ENCODE results near the gene PDSS2. TPM values are rescaled to one million over a fixed set of nuclear protein-coding genes. Genes with fewer than 3 reads are reported as not detected.

Gene PDSS2
- total and polyA plus RNA-seq, 2 of the 4 experiments (the other 2 are of a cell fraction) = 8.6 to 9.2 TPM

DNA sequence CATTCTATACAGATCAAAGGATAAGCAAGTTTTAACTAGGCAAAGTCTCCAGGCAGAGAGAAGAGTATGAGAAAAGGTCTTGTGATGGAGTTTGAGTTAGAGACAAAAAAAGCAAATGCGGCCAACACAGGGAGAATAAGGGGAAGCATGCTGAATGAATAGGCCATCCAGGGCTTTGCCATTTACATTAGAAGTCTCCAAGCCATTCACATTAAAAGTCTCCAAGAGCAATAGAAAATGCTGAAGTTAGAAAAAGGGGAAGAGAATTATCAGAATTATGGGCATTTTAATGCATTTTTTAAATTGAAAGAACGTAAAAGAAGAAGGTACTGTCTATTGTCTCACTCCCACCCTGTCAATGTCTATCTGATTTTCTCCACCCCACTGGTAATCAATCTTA, 49.4 kb downstream of the PDSS2 start:
- ATAC-seq (ENCODE audit: low read depth) = no peak
- no peak overlapping the region for H3K4me2 ChIP-seq (ENCODE audit: low read depth, low read length)
- ChIA-PET CTCF (interaction anchor here (0.7 kb wide), 1 partner anchor 1211 kb away, joined by 3 read pairs; no protein-coding TSS in a partner anchor), POLR2A (ENCODE audit: unreplicated experiment) (interaction anchor here (1.0 kb wide), 1 partner anchor 49 kb away, joined by 3 read pairs; the partner anchor contains the start of gene PDSS2)
- no CpG with 5 or more reads among the region's 2 CpGs for WGBS, 2 experiments (ENCODE audit: extremely low coverage in 2 of 2, insufficient read length in 1 of 2)
- BruUV-seq (replicated peaks) = no TSS peak
- no peak overlapping the region for H2BK20ac ChIP-seq (ENCODE audit: low read depth, low read length)
- H3K4me3 ChIP-seq (ENCODE audit: insufficient read depth, low read depth, low read length) = no peak overlapping the region
- in situ Hi-C loops (cut with MboI; ENCODE audit: low sequenced_read_pairs) = no loop called here
- H2BK5ac ChIP-seq (ENCODE audit: low read depth, low read length, poor library complexity, severe bottlenecking) = no peak overlapping the region
- no peaks in the 10 kb centered on the region for H3K9me1 ChIP-seq (ENCODE audit: insufficient read depth, low read length)
- H3K27me3 ChIP-seq (ENCODE audit: control insufficient read depth, insufficient read depth, low read length) = no peaks in the 10 kb centered on the region
- H3K36me3 ChIP-seq (ENCODE audit: control insufficient read depth, insufficient read depth, low read length) = no peaks in the 10 kb centered on the region
- no peak overlapping the region for H3K18ac ChIP-seq (ENCODE audit: low read depth, low read length)
- no peak overlapping the region for H3K23ac ChIP-seq (ENCODE audit: low read depth, low read length)
- H2AK9ac ChIP-seq (replicated peaks; ENCODE audit: low read depth, low read length, poor library complexity) = no peak overlapping the region
- no peak overlapping the region for H4K8ac ChIP-seq (ENCODE audit: low read depth in 2 of 2, low read length in 2 of 2)
- H3K4me1 ChIP-seq (ENCODE audit: control insufficient read depth, insufficient read depth, low read length) = peaks cover 2% of the 10 kb centered on the region
- no peak overlapping the region for H4K91ac ChIP-seq (ENCODE audit: insufficient read depth, low read depth, low read length)
- peaks cover 3 to 9% of the 10 kb centered on the region in 2 experiments; a peak in 2 of 4 replicates for H3K79me1 ChIP-seq (ENCODE audit: low read depth in 1 of 2, low read length in 2 of 2)
- intact Hi-C loops (cut with micrococcal nuclease) = no loop called here
- no peaks in the 10 kb centered on the region for H3K9me3 ChIP-seq (ENCODE audit: control insufficient read depth, insufficient read depth, low read length)
- no peak overlapping the region for H2AK5ac ChIP-seq (ENCODE audit: low read depth, low read length)
- no peak overlapping the region for H2AFZ ChIP-seq (replicated peaks; ENCODE audit: low read length, poor library complexity)
- H4K20me1 ChIP-seq (ENCODE audit: insufficient read depth, low read length) = no peaks in the 10 kb centered on the region
- dilution Hi-C loops (cut with HindIII; ENCODE audit: low sequenced_read_pairs, unreplicated experiment) = no loop called here
- no peak overlapping the region for H3K56ac ChIP-seq (ENCODE audit: extremely low read depth, insufficient read depth, low read length)
- DNase-seq = no peak
- H4K5ac ChIP-seq (ENCODE audit: low read depth, low read length) = no peak overlapping the region
- TF ChIP-seq CHD1 (IDR thresholded peaks at IDR 0.05; ENCODE audit: low read depth, low read length) (no peak), POLR2A (IDR thresholded peaks at IDR 0.05; ENCODE audit: low read depth, low read length) (no peak), CEBPB (IDR thresholded peaks at IDR 0.05; ENCODE audit: low read depth, low read length) (no peak), RFX5 (IDR thresholded peaks at IDR 0.05; ENCODE audit: low read depth, low read length) (no peak), BHLHE40 (IDR thresholded peaks at IDR 0.05; ENCODE audit: low read depth, low read length) (no peak), FOS (IDR thresholded peaks at IDR 0.05; ENCODE audit: low read depth, low read length) (no peak), NFE2L2 (IDR thresholded peaks at IDR 0.05; ENCODE audit: low read depth, low read length) (no peak), RCOR1 (IDR thresholded peaks at IDR 0.05; ENCODE audit: insufficient replicate concordance, low read length) (no peak), MXI1 (IDR thresholded peaks at IDR 0.05; ENCODE audit: borderline replicate concordance, low read depth, low read length) (no peak), SMC3 (IDR thresholded peaks at IDR 0.05; ENCODE audit: low read depth, low read length) (no peak), RAD21 (IDR thresholded peaks at IDR 0.05; ENCODE audit: low read length) (no peak), MAFK (IDR thresholded peaks at IDR 0.05; ENCODE audit: low read depth, low read length) (no peak), MAZ (IDR thresholded peaks at IDR 0.05; ENCODE audit: borderline replicate concordance, low read depth, low read length) (no peak)
- TF ChIP-seq, protein P1, sequence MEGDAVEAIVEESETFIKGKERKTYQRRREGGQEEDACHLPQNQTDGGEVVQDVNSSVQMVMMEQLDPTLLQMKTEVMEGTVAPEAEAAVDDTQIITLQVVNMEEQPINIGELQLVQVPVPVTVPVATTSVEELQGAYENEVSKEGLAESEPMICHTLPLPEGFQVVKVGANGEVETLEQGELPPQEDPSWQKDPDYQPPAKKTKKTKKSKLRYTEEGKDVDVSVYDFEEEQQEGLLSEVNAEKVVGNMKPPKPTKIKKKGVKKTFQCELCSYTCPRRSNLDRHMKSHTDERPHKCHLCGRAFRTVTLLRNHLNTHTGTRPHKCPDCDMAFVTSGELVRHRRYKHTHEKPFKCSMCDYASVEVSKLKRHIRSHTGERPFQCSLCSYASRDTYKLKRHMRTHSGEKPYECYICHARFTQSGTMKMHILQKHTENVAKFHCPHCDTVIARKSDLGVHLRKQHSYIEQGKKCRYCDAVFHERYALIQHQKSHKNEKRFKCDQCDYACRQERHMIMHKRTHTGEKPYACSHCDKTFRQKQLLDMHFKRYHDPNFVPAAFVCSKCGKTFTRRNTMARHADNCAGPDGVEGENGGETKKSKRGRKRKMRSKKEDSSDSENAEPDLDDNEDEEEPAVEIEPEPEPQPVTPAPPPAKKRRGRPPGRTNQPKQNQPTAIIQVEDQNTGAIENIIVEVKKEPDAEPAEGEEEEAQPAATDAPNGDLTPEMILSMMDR (conservative IDR thresholded peaks at IDR 0.05; ENCODE audit: low read depth, low read length) = no peak
- TF ChIP-seq, protein P2, sequence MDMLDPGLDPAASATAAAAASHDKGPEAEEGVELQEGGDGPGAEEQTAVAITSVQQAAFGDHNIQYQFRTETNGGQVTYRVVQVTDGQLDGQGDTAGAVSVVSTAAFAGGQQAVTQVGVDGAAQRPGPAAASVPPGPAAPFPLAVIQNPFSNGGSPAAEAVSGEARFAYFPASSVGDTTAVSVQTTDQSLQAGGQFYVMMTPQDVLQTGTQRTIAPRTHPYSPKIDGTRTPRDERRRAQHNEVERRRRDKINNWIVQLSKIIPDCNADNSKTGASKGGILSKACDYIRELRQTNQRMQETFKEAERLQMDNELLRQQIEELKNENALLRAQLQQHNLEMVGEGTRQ (IDR thresholded peaks at IDR 0.05; ENCODE audit: low read depth, low read length) = no peak
- TF ChIP-seq, protein P3, sequence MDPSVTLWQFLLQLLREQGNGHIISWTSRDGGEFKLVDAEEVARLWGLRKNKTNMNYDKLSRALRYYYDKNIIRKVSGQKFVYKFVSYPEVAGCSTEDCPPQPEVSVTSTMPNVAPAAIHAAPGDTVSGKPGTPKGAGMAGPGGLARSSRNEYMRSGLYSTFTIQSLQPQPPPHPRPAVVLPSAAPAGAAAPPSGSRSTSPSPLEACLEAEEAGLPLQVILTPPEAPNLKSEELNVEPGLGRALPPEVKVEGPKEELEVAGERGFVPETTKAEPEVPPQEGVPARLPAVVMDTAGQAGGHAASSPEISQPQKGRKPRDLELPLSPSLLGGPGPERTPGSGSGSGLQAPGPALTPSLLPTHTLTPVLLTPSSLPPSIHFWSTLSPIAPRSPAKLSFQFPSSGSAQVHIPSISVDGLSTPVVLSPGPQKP (IDR thresholded peaks at IDR 0.05; ENCODE audit: borderline replicate concordance, low read depth, low read length) = no peak
- no peak overlapping the region for H3K9ac ChIP-seq (ENCODE audit: low read depth, low read length)
- H3K14ac ChIP-seq (replicated peaks; ENCODE audit: low read depth, low read length) = no peak overlapping the region
- H2BK120ac ChIP-seq (ENCODE audit: low read depth, low read length) = no peak overlapping the region
- no peak overlapping the region for H2BK15ac ChIP-seq (ENCODE audit: low read depth, low read length)
- H3K27ac ChIP-seq (ENCODE audit: insufficient read depth, low read length) = no peak overlapping the region
- H3K4ac ChIP-seq (ENCODE audit: low read depth, low read length) = no peak overlapping the region

Data from IMR-90 (cell line).